Measurements from ENCODE around the gene CIAO3.

CIAO3 gene

DNA sequence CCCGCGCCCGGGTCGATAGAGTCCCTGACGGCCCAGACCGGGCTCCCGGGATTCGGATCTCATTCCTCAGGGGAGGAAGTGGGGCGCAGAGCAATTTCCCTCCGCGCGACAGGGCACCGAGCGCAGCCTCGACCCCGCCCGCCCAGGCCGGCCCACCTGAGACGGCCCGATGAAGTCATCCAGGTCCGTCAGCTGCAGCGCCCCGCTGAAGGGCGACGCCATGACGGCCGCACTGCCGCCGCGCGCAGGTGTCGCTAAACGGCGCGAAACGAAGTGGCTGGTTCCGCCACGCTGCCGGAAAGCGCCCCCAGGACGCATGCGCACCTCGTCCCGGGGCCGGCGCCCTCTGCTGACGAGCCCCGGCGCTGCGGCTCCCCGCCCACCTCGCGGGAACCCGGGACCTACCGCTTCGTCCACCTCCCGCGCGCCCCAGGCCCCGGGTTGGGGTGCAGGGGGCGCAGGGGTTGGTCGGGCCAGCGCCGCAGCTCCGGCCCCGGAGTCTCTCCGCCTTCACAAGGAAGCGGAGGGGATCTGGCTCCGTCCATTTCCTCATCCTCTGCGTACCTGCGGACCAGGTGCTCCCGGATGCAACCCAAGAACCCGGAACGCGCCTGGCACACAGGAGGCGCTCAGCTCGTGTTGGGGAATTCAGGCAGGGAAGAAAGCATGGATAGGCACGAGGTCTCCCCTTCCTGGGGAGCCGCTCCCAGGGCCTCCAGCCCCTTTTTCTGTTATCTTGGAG lies at the start of gene CIAO3:
Gene CIAO3 (minus strand): TSS at position 234 of the 742 bp plus-strand sequence. CDS start 12 bp downstream, at position 222.
- intact Hi-C loops (cut with DNase I): loop anchor here (2.0 kb wide), 1 partner anchor 20 kb away; the partner anchor contains the start of gene ANTKMT
- DNase-seq: peak; percentile 65 to 95 (median 88)

DNA sequence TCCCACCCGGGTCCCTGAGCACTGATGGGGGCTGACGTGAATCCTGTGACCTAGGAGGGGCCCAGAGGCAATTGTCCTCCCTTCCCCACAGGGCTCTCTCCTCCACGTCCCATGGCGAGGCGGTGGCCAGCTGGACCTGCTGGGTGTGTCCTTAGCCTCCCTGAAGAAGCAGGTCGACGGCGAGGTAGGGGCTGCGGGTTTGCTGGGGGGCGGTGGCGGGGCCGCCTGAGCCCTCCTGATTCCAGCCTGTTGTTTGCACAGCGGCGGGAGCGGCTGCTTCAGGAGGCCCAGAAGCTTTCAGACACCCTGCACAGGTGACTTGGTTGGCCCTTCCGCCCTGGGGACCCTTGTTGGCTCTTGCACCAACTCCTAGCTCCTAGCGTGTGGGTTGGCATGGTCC lies 49.3 kb upstream of the CIAO3 start:
- DNase-seq: no peak
- intact Hi-C loops (cut with DNase I): no loop called here

DNA sequence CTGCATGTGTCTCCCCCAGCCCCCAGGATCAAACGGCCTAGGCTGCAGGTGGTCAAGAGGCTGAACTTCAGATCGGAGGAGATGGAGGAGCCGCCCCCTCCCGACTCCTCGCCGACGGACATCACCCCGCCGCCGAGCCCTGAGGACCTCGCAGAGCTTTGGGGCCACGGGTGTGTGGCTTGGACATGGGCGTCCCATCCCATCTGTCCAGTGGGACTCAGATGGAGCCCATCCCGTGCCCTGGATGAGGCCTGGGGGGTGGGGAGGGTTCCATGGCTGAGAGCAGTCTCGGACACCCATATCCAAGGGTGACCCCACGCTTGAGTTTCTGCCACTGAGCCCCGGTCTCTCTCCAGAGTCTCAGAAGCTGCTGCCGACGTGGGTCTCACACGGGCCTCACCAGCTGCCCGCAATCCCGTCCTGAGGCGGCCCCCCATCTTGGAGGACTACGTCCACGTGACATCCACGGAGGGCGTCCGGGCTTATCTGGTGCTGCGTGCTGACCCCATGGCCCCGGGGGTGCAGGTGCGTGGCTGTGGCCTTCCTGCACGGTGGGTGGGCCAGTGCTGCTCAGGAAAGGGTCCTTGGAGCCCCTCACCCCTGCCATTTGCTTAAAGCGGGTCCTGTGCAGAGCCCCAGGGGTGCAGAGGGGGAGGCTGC lies 48.5 kb upstream of the CIAO3 start:
- intact Hi-C loops (cut with DNase I): loop anchor here (5.0 kb wide), 1 partner anchor 77 kb away; no protein-coding TSS in a partner anchor

DNA sequence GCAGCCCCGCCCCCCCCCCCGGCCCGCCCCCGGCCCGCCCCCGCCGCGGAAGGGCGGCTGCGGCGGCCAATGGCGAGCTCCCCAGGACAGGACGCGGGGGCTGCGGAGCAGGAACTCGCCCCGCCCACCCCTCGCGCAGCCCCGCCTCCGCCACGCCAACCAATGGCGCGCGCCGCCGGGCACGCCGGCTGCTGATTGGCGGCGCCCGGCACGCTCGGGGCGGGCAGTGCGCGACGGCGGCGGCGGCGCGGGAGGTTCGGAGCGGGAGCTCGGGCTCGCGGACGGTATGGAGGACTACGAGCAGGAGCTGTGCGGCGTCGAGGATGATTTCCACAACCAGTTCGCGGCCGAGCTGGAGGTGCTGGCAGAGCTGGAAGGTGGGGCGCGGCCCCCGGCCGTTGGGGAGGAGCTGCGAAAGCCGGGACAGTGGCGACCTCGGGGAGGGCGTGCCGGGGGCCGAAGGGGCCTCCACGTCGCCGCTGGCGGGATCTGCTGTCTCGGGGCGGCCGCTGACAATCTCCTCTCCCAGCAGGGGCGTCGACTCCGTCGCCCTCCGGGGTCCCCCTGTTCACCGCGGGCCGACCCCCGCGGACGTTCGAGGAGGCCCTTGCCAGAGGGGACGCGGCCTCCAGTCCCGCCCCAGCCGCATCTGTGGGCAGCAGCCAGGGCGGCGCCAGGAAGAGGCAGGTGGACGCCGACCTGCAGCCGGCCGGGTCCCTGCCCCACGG lies 47.8 kb upstream of the CIAO3 start, which contains the start of gene CHTF18:
Gene CHTF18 (plus strand): TSS at position 222 of the 728 bp plus-strand sequence. CDS start 65 bp downstream, at position 287.
- intact Hi-C loops (cut with DNase I): loop anchor here (5.0 kb wide), 1 partner anchor 76 kb away; no protein-coding TSS in a partner anchor

More for the DNA sequence above, 48.5 kb upstream of the CIAO3 start:
- no peak for DNase-seq

DNA sequence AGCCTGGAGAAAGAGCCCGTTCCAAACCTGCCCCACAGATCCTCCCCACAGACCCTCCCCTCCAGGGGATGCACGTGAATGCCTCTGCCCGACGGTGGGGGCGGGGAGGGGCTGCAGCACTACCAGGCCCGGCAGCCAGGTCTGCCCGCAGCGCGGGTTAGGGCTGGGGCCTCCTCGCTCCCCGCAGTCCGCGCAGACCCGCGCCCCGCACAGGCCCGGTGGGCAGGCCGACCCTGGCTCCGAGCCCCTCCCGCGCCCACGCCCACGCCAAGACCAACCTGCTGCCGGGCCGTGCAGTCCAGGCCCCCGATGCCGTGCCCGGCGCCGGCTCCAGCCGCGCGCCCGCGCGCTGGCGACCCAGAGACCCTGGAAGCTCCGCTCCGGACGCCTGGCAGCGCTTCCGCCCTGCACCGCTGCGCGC lies 47.2 kb upstream of the CIAO3 start, which contains the start of gene RPUSD1:
Gene RPUSD1 (minus strand): TSS at position 404 of the 421 bp plus-strand sequence. CDS start 644 bp downstream, outside the sequence.
- intact Hi-C loops (cut with DNase I): loop anchor here (5.0 kb wide), 1 partner anchor 76 kb away; no protein-coding TSS in a partner anchor
- no peak for DNase-seq

More for the DNA sequence above, 47.8 kb upstream of the CIAO3 start, which contains the start of gene CHTF18:
- peak; percentile 66 to 97 (median 92) for DNase-seq

DNA sequence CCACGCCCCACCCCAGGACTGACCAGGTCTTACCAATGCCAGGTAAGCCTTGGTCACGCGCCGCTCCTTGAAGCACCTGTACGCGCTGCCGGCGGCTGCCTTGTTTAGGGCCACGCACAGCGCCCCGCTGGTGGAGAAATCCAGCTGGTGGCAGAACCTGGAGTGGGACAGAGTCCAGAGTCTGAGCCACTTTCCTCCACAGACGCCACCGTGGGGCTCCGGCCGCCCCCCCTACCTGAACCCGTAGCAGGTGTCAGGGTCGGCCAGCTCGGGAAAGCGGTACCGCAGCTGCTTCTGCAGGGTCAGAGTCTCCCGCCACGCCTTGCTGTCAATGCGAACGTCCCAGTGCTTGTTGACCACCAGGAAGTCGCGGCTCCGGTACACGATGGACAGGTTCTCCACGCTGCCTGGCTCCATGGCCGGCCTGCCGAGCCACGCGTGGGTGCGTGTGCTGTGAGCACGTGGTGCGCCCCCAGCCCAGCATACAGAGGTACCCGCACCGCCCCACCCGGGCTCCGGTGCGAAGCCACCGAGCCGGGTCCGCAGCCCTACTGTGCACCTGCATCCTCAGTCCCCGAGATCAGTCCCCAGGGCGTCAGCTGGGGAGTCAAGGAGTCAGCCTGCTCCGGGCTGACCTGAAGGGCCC lies 46.6 kb upstream of the CIAO3 start:
- no peak for DNase-seq
- intact Hi-C loops (cut with DNase I): loop anchor here (5.0 kb wide), 1 partner anchor 75 kb away; no protein-coding TSS in a partner anchor

DNA sequence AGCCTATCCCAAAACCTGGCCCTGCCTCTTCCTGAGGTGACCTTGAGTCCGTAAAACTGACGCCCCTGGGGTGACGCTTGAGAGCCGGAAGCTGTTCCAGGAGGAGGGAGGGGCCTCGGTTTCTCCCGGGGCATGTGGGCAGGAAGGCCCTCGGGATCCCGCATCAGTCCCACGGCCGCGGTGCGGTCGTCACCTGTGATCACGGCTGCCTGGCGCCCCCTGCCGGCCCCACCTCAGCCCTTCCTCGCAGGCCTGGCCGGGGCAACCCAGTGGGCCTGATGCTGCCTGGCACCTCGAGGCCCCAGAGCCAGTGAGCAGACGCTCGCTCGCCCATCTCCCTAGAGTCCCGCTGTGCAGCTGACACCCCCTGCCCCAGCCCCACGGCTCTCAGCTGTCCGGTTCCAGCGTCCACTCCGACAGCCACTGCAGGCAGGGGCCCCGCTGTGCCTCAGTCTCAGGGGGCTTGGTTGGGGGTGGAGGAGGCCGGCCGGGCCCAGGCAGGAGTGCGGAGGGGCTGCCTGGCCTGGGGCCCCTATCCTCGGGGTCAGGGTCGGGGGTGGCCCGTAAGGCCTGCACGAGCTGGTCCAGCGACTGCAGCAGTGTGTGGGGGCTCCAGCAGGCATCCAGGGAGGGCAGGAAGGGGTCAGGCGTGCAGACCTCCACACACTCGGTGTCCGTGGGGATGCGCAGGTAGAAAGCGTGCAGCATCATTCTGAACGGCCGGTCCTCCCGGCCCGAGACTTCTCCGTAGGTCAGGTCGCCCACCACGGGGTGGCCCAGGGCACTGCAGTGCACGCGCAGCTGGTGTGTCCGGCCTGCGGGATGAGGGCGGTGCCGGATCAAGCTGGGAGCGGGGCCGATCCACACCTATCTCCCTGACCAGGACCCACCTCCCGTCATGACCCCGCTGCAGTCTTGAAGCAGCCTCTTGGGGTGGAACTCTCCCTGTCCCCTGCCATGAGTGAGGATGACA lies 45.1 kb upstream of the CIAO3 start:
- intact Hi-C loops (cut with DNase I): loop anchor here (5.0 kb wide), 1 partner anchor 74 kb away; no protein-coding TSS in a partner anchor
- peak; percentile 47 to 89 (median 76) for DNase-seq

DNA sequence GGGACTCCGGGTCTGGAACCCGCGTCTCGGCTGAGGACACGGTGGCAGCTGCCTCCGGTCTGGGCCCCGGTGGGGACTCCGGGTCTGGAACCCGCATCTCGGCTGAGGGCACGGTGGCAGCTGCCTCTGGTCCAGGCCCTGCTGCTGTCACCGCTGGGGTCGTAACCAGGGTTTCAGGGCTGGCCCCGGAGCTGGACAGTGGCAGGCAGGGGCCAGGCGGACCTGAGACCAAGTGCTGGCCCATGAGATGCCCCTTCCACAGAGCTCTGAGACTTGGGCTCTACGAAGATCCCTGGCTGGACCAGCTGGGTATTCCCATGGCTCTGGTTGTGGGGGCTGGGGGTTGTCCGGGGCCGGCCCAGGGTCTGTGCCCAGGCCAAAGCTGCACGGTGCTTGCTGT lies 43.6 kb upstream of the CIAO3 start:
- intact Hi-C loops (cut with DNase I): no loop called here
- no peak for DNase-seq

DNA sequence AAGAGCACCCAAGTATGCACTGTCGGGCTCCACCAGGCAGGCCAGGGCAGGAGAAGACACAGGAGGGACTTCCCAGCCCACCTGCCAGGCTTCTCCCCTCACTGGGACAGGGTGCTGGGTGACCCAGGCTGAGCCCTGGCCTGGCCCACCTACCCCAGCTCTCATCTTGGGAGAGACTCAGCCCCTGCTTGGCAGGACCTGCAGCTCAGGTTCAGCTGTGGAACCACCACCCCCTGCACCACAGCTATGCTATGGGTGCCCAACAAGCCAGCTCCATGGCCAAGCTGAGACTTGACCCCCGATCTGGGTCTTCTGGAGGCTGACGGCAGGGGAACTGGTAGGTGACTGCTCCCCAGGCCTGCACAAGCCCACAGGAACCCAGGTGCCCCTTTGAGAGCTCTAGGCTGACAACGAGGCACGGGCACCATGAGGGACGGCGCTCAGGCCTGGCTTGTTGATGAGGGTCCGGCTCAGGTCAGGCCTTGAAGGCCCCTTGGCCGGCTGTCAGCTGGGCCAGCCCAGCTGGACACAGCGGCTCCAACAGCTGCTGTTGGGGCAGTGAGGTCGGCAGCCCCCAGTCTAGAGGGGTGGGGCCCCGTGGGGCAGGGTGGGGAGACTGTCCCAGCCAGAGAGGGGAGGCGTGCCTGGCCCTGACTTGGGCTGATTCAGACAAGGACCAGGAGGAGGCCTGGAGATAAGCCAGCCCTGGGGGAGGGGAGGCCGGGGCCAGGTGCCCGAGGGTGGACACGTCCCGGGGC lies 42.8 kb upstream of the CIAO3 start:
- intact Hi-C loops (cut with DNase I): no loop called here
- DNase-seq: no peak

DNA sequence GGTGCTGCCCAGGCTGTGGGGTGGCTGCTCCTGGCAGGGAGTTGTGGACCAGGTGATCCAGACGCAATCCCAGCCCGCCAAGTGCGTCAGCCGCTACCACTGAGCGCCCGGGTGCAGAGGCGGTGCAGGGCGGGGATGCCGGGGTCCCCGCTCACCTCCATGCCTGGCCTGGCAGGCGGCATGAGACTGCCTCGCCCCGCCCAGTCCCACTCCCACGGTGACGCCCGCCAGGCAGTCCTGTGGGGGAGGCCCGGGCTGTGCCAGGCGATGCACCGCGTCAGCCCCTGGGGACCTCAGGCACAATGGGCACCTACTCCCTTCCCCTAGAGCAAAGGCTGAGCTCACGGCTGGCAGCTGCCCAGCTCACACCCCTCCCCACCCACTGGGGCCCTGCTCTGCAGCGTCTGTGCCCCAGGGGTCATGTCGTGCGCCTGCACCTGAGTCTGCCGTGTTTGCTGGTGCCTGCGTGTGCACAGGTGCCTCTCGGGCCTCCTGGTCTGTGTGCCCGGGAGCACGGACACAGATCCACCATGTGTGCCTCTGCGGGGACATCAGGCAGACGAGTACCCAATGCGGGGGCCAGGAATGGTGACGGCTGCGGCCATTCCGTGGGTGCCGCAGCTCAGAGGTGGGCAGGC lies 42.1 kb upstream of the CIAO3 start:
- DNase-seq: peak in 35 of 42 donors; percentile 6 to 74 (median 50)
- intact Hi-C loops (cut with DNase I): no loop called here

DNA sequence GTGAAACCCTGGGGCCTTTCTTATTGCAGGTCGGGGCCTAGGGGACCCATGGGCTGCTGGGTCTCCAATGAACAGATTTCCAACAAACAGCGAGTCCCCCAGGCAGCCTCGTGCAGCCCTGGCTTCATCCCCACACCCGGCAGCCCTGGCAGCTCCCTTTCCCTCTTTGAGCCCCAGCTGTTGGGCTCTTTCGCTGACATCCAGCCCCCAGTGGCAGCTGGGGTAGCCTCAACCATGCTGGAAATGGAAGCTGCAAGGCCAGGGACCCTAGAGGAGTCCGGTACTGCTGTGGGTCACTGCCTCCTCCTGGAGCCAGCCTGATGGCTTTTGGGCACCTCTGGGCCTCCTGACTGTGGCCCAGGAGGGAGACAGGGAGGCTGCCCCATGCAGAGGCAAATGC lies 41.5 kb upstream of the CIAO3 start:
- no peak for DNase-seq
- intact Hi-C loops (cut with DNase I): no loop called here

DNA sequence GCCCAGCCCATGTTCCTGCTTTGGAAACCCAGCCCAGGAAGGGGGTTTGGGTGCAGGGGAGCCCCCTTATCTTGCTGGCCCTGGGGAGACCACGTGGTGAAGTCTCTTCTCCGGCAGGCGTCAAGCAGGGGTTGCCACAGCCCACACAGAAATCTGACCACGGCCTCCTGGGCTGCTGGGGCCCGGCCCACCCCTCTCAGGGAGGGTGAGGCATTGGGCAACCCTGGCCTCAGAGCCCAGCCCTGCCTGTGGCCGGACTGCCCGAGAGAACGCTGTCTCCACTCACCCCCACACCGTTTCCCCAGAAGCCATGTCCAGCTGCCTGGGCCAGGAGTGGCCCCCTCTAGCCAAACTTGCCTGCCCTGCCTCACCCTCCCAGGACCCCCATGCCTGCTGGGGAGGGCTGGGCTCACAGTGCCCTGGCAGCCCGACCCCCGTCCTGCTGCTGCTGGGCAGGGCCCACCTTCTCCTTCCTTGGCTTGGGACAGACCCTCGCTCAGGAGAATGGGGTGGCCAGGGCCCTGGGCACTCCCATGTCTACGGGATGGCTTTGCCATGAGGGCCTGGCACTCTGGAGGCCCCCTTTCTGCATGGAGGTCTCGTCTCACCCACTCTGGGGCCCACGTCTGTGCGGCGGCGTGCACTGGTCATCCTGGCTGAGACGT lies 40.7 kb upstream of the CIAO3 start:
- intact Hi-C loops (cut with DNase I): no loop called here
- DNase-seq: no peak

DNA sequence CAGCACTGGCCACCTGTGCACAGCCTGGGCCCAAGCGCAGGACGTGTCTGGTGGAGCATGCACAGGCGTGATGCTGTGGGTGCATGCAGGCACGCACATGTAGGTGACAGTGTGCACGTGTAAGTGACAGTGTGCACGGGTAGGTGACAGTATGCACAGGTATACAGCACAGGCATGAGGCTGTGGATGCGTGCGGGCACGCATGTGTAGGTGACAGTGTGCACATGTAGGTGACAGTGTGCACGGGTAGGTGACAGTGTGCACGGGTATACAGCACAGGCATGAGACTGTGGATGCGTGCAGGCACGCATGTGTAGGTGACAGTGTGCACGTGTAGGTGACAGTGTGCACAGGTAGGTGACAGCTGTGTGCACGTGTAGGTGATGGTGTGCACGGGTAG lies 39.5 kb upstream of the CIAO3 start:
- intact Hi-C loops (cut with DNase I): no loop called here
- DNase-seq: no peak

DNA sequence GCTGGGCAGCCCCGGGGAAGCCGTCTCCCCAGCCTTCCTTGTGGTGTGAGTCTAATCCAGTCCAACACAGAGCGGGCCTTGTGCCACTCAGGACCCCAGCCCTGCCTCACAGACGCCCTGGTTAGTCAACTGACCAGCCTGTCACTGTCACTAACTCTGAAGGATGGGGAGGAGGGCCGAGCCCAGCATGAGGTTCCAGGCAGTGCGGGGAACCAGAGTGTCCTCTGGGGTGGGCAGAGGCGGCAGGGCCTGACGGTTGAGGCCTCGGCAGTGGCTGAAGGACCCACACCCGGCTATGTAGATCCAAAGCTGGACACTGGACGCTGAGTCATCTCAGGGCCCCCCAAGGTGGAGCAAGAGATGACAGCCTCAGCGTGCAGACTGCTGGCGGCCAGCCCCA lies 38.8 kb upstream of the CIAO3 start:
- no peak for DNase-seq
- intact Hi-C loops (cut with DNase I): no loop called here

DNA sequence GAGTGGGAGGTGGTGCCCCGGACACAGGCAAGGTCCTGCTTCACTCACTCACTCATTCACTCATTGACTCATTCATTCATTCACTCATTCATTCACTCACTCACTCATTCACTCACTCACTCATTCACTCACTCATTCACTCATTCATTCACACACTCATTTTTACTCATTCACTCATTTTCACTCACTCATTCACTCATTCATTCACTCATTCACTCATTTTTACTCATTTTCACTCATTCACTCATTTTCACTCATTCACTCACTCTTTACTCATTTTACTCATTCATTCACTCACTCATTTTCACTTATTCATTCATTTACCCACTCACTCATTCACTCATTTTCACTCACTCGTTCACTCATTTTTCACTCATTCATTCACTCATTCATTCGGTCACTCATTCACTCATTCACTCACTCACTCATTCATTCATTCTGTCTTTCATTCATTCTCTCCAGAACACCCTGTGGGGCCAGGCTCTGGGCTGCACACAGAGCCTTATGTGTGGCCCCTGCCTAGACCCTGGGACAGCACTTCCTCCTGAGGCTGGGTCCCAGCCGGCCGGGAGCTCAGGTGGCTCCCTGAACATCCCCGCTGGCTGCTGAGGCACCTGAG lies 38.2 kb upstream of the CIAO3 start:
- DNase-seq: no peak
- intact Hi-C loops (cut with DNase I): no loop called here
